Activated CD8-positive, alpha-beta memory T cell treated with anti-CD3 and anti-CD28 coated beads, Interleukin-2, amount 50 U/mL, for 4 hours (primary cell): Measurements from ENCODE around the gene SEMA3E.

Source experiments
- DNase-seq: peaks from one replicate; pipeline ENCODE4 v3.0.0-alpha.2; 2020

SEMA3E gene

DNA sequence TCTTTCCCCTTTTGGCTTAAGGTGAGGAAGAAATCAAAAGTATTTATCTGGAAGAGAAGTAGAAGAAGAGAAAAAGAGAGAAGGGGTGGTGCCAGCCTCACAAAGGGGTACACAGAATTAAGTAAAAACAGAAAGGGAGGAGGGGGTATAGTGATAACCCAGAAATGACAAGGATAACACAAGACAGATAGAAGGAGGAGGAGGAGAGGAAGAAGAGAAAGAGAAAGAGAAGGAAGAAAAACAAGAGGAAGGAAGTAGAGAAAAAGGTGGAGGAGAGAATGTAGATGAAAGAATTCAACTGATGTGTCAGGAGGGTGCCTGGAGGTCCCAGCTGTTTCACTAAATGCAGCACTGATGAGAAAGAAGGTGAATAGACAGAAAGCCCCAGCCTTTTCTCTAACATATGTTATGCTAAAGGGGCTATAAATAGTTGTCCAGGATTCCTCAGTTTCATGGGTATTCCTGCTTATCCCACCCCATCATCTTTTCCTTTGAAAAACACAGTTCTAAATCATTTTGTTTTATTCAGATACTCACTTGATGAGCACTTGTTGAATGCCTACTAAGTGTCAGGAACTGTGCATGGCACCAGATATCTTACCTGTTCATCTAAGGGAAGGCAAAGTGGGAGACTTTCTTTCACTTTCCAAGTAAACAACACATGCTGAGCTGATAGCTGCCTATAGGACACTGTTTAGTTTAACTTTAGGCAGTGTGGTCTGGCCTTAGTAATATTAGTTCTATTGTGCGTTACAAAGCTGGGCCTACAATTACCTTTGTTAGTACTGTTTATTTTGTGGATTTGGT is 8.0 kb downstream of the SEMA3E start:
- no peak for DNase-seq

DNA sequence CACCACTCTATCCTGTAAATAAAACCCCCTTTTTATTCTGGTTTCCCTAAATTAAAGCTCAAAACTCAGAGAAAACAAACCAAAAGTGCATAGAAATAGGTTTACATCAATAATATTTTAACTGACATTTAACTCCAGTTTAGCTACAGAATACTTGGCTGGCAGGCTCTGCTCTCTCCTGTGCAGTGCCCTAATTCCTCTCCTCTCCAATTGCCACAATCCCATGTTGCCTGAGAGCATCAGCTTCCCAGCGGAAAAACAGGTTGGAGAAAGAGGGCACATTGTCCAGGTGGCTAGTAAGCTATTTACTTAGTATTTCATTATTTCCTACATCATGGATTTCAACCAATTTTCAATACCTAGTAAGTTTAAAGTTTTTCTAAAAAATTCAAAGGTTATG is 8.7 kb downstream of the SEMA3E start:
- DNase-seq, result no peak

GRCh38 chr7:83633516-83633915 is 15.4 kb downstream of the SEMA3E start:
- DNase-seq, result no peak

DNA sequence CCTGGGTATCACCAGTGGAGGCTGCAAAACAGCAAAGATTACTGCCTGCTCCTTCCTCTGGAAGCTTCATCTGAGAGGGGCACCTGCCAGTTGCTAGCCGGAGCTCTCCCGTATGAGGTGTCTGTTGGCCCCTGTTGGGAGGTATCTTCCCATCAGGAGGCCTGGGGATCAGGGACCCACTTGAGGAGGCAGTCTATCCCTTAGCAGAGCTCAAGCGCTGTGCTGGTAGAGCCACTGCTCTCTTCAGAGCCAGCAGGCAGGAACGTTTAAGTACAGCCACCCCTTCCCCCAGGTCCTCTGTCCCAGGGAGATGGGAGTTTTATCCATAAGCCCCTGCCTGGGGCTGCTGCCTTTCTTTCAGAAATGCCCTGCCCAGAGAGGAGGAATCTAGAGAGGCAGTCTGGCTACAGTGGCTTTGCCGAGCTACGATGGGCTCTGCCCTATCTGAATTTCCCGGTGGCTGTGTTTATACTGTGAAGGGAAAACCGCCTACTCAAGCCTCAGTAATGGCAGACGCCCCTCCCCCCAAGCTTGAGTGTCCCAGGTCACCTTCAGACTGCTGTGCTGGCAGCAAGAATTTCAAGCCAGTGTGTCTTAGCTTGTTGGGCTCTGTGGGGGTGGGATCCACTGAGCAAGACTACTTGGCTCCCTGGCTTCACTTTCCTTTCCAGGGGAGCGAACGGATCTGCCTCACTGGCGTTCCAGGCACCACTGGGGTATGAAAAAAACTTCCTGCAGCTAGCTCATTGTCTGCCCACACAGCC is 19.6 kb downstream of the SEMA3E start:
- no peak for DNase-seq

DNA sequence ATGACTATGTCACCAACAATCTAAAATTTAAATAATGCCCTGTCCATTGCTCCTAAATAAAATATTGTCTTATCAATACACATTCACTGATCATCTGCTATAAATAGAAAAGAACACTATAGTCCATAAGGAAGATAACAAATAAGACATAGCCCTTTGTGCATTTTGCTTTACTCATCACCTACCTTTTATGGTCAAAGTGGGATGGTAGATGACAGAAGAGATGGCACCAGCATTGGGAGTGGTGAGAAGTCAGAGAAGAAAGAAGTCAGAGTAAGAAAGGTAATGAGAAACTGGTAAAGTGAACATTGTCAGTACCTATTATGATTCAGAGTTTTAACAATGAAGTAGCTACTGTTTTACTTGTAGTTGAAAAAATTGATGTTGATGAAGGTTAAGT is 31.1 kb downstream of the SEMA3E start:
- DNase-seq, result no peak

- DNase-seq, result no peak
Observed at GRCh38 chr7:83614112-83614511, 34.8 kb downstream of the SEMA3E start.

GRCh38 chr7:83613232-83613631 is 35.7 kb downstream of the SEMA3E start:
- DNase-seq, result no peak

GRCh38 chr7:83611776-83612175 is 37.2 kb downstream of the SEMA3E start:
- no peak for DNase-seq

DNA sequence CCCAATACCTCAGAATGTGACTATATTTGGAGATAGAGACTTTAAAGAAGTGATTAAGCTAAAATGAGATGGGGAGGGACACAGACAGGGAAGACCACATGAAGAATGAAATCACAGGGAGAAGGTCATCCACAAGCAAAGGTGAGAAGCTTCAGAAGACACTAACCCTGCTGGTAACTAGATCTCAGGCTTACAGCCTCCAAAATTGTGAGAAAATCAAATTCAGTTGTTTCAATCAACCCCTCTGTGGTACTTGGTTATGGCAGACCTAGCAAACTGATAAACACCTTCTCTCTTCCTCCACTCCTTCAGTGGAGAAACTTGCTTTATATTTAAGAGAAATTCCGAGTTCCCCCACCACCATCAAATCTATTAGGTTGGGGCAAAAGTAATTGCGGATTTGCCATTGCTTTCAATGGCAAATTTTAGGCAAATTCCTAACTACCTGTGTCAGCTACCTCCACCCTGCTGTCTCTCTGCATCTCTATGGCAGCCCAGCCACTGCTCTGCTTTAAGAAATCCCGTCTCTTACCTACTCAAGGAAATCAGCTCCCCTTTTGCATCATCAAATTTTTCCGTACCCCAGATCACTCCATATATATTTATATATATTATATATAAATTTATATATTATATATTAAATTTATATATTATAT is 38.2 kb downstream of the SEMA3E start:
- no peak for DNase-seq

GRCh38 chr7:83608716-83609115 is 40.2 kb downstream of the SEMA3E start:
- DNase-seq, result no peak

- DNase-seq, result no peak
Observed at GRCh38 chr7:83603649-83604048, 45.3 kb downstream of the SEMA3E start.

DNA sequence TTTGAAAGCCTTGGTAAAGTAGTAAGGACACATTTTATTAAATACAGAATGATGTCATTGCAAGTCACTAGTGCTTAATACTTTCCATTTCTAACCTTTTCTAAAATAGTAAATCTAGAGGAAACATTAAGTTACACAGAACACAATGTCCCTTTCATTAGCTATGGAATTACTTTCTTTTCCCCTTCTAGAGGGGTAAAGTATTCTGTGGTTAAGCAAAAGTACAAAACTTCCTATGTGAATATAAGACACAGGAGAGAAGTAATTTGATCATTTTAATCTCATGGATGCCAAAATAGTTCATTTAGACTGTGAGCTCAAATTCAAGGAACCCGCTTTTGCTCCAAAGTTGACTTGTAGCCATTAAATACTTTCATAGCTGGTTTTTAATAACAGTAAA is 49.8 kb downstream of the SEMA3E start:
- DNase-seq, result no peak

DNA sequence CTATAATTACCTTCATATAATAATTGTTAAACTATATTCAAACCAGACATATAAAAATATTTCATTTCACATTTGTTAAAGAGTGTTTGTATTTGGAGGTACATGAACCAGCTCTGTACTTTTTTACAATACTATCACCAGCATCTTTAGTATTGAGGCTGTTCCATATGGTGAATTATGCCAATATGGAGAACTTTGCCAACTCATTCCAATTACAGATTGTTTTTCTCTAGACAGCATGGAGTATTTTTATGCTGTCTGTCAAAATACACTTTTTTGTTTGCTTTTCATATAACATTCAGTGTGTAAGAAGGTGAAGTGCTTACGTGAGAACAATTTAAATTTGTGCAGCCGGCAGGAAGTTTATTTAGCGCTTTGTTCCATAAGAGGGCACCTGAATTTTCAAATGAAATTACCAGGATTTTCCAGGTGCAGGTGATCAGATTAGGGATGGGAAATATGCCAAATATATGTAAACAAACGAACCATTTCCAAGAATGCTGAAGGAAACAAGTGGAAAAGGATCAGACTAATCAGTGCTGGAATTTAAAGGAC is 54.9 kb downstream of the SEMA3E start:
- no peak for DNase-seq

GRCh38 chr7:83588602-83589240 is 60.2 kb downstream of the SEMA3E start:
- DNase-seq, result no peak

- no peak for DNase-seq
Observed at GRCh38 chr7:83586281-83586680, 62.7 kb downstream of the SEMA3E start.

DNA sequence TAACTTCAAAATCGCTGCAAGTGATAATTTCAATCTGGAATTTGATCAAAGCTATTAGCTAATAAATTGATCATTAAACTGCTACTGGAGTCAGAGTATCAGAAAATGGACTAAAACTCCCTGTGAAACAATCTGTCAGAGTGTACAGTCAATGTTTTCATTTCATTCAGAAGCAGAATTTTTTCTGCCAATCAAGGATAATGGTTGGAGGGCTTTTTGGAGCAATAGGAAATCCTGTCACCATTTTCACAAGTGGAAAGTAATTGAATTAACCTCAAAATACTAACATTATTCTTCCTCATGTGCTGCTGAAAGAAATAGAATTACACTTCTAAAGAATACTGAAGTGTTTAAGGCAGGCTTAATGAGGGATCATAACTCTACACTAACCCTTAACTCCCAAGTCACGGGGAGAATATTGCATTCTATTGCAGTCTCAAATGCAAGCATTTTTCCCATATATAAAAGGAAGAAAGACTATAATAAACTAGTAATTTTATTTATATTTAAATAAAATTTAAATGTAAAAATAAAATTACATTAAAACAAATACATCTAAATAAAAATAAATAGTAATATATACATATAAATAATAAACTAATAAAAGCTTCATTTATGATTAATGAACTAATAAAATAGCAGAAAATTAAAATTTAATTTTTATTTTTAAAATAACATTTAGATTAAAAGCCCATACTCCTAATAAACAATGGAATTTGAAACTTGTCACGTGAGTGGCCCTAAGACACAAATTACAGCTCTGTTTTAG is 67.1 kb downstream of the SEMA3E start:
- no peak for DNase-seq

DNA sequence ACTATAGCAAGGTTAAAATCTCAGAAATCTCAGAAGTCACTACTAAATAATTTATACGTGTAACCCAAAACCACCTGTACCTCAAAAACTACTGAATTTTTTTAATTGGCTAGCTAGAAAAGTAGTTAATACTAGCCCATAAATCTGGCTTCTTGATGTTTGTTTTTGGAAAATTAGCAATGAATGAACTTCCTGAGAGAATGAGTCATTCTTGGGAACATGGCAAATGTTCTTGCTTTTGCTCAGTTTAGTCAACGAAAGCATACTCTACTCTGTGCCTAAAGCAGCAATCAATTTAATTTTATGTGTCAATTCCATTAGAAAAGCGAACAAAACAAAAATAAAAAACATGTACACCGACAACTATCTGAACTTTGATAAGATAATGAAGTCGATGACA is 69.2 kb downstream of the SEMA3E start:
- DNase-seq, result no peak

GRCh38 chr7:83575436-83575835 is 73.5 kb downstream of the SEMA3E start:
- no peak for DNase-seq

DNA sequence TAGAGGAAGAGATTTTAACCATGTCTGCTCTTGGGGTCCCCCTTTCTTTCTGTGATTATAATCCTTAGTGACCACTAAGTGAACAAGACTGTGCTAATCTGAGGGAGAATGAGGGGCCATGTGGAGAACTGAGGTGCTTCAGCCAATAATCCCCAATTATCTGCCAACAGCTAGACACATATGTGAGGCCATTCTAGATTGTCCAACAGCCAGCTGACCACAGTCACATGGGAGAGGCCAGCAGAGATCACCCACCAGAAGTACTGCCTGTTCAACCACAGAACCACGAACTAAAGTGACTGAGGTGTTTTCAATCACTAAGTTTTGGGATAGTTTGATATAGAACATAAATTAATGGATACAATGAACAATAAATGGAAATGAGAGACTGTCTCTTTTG is 74.3 kb downstream of the SEMA3E start:
- no peak for DNase-seq

- DNase-seq, result no peak
Observed at GRCh38 chr7:83562960-83563359, 86.0 kb downstream of the SEMA3E start.

GRCh38 chr7:83562289-83562688 is 86.7 kb downstream of the SEMA3E start:
- DNase-seq, result no peak

- DNase-seq, result no peak
Observed at GRCh38 chr7:83559887-83560286, 89.1 kb downstream of the SEMA3E start.
